Inflammatory macrophage (primary cell): Measurements from ENCODE around the gene YDJC.
"Not testable (repeated sequence)": the region's sequence is repeated elsewhere in the genome, so short reads cannot be mapped to it uniquely, and the experiment has no call there.

Source experiments
- DNase-seq, 2 donors: peaks; one replicate each; pipeline ENCODE4 v3.0.0-alpha.2; 2020 to 2022

The YDJC gene

DNA sequence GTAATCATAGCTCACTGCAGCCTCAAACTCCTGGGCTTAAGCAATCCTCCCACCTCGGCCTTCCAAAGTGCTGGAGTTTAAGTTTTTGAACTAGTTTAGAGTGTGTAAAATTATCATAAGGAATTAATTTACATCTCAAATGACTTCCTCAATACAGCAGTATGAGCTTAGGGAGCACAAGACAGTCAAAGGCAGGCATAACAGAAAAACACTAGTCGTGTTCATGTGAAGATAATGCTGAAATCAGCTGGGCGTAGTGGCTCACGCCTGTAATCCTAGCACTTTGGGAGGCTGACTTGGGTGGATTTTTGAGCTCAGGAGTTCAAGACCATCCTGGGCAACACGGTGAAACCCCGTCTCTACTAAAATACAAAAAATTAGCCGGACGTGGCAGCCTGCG lies 25.8 kb downstream of the YDJC start:
- peak in 1 of 2 donors; percentile 27 for DNase-seq

DNA sequence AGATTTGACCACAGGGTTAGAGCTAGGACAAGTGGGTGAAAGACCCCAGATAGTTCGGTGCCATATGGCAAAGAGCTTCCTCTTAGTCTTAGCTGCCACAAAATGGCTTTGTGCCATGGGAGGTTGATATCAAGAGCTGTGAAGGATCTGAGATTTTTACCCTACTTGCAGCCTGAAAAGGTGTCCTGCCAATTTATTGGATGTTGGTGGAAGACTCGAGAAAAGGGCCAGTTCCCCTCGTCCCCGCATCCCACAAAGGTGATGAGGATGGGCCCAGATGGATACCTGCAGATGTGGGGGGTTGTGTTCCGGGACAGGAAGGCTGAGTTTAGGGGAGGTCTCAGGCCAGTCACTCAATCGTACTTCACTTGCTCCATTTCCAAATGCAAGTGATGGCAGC lies 27.2 kb downstream of the YDJC start:
- no peak for DNase-seq

DNA sequence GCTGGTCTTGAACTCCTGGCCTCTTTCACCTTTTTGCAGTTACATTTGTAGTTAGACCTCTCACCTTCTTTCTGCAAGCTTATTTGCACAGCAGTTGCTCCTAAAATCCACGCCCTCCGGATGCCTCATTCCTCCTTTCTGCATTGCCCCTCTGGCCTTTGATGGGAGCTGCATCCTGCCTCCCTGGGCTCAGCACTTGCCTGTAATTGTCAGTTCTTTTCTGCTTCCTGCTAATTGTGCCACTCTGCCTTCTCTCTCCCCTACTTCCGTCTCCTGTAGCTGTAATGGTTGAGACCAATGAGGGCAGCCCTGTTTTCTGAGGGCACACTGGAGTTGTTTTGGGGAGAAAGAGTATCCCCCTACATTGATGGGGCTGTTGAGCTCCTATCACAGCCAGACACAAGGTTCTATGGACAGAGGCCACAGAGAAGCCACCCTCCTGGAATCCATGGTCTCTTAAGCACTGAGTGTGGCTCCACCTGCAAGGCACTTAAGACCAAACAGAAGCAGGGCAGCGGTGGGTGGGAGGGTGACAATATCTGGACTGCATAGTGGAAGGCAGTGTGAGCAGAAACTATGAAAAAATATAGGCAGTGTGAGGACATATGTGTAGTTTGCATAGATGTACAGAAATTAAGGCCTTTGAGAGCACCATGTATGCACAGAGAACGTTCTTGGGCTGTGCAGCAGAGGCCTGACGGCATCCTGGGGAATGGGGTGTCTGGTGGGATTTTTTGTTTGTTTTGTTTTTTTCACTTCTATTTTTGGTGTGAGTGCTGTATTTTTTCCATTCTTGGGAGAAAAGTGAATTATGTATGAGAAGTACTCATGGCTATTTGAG lies 30.5 kb downstream of the YDJC start:
- no peak for DNase-seq

DNA sequence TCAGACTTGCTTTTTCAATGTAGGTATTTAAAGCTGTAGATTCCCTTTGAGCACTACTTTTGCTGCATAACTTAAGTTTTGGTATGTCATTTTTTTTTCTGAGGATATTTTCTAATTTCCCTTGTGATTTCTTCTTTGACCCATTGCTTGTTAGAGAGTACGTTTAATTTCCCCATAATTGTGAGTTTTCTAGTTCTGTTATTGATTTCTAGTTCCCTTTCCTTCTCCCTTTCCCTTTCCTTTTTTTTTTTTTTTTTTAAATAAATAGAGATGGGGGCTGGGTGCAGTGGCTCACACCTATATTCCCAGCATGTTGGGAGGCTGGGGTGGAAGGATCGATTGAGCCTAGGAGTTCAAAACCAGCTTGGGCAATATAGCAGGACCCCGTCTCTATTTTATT lies 31.5 kb downstream of the YDJC start:
- no peak for DNase-seq

DNA sequence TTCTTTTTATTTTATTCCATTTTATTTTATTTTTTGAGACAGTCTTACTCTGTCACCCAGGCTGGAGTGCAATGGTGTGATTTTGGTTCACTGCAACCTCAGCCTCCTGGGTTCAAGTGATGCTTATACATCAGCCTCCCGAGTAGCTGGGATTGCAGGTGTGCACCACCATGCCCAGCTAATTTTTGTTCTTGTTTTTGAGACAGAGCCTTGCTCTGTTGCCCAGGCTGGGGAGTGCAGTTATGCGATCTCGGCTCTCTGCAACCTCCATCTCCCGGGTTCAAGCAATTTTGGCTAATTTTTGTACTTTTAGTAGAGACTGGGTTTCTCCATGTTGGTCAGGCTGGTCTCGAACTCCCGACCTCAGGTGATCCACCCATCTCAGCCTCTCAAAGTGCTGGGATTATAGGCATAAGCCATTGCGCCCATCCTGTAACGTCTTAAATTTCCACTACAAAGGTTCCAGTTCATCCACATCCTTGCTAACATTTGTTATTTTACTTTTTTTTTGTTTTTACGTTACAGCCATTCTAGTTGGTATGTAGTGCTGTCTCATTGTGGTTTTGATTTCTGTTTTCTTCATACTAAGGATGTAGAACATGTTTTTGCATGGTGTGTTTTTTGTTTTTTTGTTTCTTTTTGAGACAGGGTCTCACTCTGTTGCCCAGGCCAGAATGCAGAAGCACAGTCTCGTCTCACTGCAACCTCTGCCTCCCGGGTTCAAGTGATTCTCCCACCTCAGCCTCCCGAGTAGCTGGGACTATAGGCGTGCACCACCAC lies 33.3 kb downstream of the YDJC start:
- not testable (repeated sequence) for DNase-seq

DNA sequence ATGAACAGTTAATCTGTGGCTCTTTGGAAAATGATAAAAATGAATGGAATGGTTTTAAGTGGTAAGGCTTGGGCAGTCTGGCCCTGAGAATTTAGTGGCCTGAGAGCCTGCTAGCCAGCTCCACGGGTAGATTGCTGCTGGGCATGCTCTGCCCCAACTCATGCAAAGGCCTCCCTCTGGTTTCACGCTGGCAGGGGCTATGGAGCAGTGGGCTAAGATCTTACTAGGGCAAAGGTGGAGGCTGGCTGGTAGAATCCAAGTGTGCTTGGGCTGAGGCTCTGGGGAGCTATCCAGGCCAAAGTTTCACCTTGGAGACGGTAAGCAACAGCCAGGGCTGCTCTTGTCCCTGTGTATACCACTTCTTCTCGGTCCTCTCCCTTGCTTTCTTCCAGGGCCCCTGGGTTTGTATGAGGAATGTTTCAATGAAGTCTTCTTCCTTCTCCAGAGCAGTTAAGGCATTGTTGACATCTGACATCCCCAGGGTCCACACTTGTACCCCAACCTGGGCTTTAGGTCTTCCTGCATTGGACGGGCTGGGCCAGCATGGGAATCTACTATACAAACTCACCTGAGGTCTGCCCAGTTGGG lies 34.9 kb downstream of the YDJC start:
- no peak for DNase-seq

DNA sequence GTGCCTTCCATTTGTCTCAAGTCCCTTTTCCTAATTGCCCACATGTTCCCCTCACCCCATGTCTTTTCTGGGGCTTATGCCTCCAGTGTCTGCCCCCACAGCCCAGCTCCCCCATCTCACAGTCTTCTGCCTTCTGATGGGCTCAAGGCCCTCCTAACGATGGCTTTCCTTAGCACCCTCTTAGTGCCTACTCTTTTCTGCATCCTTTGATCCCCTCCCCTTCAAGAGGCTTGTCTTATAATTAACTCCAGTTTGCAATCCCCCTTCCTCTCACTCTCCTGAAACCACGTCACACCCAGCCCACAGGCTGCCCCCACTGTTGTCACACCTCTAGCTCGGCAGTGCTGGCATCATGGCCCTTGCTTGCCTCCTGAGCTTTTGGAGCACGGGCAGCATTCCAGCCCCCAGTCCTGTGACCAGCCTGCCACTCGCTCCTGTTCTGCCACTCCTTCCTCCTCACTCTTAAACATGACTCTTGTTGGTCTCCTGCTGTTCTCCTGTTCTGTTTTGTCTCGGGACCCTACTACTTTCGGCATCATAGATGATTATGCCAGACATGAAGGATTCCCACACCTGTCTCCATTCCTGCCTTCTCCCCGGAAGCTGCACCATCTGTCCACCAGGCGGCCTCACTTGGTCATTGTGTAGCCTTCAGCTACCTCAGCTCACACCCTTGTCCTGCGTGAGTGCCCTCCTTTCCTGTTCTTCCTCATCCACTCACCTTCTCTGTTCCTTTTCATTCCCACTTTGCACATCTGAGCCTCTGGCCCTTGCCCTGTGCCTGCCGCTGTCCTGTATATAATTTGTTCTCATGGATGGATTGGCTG lies 36.2 kb downstream of the YDJC start:
- no peak for DNase-seq

DNA sequence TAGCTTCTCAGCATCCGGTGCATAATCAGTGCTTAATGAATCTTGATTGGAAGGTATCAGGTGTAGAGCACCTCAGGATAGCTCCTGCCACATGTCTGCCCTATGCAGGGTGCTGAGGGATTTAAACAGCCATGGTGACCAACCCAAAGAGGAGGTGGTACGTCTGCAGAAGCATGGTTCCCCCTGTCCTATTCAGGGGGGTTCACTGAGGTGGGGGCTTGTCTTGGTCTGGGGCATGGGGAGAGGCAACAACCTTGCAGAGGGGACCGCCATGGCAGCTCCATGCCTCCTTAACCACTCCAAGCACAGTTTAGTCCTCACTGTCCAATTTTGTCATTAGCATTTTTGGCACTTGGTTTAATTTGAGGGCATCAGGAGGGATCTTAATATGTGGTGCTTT lies 37.4 kb downstream of the YDJC start:
- DNase-seq = no peak

DNA sequence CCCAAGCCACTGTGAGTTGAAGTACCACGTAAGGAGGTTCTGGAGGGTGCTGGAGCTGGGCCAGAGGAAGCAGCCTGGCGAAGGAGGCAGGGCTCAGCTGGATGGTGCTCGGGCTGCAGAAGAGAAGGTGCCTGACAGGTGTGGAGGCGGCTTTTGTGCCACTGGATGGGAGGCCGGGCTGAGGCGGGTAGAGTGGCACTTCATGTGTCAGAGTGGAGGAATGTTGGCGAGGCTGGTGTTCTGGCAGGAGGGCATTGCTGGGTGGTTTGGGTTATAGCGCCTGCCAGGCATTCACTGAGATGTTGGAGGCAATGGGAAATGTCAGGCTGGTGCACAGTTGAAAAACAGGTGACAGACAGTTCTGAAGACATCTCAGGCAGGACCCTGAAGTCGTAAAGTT lies 38.1 kb downstream of the YDJC start:
- DNase-seq = no peak

DNA sequence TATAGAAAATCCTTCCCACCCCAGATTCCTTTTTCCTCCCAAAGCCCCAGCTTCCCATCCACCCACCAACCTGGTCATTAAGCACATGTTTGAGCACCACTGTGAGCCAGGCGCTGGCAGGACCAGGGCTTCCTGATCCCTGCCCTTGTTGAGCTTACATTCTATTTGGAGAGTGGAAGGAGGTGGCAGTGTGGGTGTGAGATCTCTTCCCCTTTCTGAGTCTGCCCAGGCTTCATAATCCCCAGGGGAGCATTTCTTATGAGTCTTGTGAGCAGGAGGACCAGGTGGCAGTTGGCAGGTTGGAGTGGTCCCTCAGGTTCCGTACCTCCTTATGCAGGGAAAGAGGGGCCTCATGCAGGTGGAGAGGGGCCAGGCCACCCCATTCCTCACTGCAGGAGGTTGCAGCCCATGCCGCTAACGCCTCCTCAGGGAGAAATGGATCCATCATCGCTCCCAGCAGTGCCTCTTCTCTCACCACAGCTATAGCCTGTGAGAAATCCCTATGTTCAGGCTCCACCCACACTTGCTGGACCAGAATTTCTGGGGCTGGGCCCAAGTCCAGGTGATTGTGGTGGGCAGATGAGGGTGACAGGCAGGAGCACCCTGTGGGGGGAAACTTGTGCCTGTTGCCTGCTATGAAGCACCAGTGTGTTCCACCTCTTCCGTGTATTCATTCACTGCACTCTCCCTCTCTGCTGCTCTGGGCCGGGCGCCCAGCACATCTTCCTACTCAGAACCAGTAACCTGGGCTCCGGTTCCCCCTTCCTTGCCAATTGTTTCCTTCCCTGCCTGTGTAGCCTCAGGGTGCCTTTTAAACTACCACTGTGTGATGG lies 38.8 kb downstream of the YDJC start:
- peak in 1 of 2 donors; percentile 36 for DNase-seq

DNA sequence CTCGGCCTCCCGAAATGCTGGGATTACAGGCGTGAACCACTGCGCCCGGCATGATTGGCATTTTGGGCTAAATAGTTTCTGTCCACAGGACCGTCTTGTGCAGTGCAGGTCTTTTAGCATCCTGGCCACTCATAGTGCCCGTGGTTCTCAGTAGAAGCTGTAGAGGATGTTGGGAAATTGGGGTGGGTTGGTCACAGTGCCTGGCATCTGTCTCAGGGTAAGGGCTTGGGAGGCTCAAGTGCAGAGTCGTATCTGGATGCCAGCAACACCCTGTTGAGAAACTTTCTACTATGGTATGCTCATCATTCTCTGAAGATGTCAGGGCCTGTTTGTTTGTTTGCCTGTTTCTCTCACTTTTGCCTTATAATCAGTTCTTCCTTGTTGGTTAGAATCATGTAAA lies 40.4 kb downstream of the YDJC start:
- DNase-seq = peak in 1 of 2 donors; percentile 43

DNA sequence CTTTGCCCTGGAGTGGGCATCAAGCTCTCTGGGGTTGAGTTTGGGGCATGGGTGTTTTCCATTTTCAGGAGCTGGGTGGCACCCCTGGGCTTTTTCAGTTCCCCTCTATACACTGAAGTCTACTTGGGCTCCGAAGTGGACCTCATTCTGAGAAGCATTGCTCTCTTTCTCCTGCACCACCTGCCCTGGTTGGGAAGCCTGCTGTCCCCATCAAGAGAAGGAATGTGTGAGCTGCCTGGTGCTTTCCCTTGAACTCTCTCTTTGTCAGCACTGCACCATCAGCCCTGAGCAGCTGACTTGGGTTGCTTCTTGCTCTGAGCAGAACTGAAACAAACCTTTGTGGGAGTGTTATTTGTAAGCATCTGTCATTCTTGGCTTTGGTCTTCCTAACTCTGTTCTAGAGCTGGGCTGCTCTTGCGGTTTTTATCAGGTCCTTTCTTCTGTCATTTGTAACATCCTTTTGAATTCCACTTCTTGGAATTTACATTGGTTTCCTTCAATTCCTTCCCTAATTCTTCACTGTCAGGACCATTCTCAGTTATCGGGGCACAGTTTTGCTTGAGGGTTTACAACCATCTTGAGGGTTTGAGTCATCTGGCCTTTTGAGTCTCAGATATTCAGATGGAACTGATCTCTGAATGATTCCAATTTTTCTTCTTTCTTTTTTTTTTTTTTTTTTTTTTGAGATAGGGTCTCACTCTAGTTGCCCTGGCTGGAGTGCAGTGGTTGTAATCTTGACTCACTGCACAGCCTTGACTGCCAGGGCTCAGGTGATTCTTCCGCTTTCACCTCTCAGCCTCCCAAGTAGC lies 41.8 kb downstream of the YDJC start:
- DNase-seq = peak; percentile 68 to 76

DNA sequence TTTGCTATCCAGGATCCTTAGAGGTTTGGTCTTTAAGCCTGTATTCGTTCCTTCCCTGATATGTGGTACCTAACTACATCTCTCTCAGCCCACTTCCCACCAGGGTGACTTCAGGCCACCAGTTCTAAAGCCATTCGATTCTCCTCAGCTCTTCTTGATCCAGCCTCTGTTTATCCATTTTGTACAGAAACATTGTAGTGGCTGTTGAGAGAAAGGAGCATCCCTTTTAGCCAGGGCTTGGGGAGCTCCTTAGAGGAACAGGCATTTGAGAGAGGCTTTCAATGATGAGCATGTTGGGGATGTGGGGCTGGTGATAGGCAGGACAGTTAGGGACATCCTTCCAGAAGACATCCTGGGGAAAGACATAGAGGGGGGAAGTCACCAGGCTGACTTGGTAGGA lies 44.4 kb downstream of the YDJC start:
- DNase-seq = no peak

DNA sequence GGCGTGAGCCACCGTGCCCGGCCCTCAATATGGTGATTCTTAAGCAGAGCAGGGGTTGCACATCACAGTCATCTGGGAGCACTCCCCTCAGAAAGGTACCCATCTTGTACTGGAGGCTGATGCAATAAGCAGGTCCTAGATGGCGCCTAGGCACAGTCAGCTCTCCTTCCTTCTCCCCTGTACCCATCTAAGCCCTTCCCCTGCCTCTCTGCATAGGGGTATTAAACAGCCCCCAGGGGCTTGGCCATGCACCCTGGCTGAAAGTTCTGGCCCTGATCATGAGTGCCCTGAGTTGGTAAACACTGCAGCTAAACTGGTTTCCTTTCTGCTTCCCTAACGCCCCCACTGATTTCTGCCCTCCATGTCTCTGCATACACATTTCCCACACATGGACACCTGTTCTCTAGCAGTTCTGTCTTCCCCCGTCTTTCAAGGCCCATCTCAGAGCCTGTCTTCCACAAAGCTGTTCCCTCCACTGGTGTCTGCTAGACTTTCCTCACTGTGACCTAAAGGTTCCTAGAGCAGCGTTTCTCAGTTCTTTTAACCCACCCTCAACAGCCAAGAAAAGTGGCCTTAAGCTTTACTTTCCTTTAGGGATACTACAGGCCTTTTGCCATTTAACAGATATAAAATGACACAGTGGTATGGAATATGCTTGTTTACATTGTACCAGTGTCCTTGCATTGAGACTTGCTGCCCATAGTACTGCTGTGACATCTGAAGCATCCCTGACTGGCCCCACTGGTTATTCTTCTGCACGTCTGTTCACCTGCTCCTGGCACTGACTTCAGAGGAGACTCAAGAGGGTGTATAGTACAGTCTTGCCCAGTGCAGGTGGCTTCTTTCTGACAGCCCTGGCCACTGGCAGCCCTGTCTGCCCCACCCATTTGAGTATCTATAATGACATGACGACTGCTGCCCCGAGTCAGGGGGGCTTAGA lies 46.8 kb downstream of the YDJC start:
- DNase-seq = no peak

DNA sequence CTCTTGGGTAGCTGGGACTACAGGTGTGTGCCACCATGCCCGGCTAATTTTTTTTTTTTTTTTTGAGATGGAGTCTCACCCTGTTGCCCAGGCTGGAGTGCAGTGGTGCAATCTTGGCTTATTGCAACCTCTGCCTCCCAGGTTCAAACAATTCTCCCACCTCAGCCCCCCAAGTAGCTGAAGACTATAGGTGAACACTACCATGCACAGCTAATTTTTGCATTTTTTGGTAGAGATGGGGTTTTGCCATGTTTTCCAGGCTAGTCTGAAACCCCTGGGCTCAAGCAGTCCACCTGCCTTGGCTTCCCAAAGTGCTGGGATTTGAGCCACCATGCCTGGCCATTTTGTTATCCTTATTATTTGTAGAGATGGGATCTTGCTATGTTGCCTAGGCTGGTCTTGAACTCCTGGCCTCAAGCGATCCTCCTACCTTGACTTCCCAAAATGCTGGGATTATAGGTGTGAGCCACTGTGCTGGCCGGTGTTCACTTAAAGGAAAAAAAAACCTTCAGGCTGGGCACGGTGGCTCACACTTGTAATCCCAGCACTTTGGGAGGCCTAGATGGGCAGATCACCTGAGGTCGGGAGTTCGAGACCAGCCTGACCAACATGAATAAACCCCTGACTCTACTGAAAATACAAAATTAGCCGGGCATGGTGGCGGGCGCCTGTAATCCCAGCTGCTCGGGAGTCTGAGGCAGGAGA lies 48.7 kb downstream of the YDJC start:
- not testable (repeated sequence) for DNase-seq

DNA sequence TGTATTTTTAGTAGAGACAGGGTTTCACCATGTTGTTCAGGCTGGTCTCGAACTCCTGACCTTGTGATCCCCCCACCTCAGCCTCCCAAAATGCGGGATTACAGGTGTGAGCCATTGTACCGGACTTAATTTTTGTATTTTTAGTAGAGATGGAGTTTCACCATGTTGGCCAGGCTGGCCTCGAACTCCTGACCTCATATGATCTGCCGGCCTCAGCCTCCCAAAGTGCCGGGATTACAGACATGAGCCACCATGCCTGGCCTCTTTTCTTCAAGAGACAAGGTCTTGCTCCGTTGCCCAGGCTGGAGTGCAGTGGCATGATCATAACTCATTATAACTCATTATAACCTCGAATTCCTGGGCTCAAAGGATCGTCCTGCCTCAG lies 49.2 kb downstream of the YDJC start:
- DNase-seq = not testable (repeated sequence)

DNA sequence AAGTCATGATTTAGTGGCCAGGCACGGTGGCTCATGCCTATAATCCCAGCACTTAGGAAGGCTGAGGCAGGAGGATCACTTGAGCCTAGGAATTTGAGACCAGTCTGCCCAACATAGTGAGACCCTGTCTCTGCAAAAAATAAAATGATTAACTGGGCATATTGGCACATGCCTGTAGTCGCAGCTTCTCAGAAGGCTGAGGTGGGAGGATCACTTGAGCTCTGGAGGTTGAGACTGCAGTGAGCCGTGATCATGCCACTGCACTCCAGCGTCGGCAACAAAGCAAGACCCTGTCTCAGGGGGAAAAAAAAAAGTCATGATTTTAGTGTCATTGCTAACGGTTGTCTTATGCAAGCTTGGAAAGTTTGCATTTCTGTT lies 50.4 kb downstream of the YDJC start:
- DNase-seq = no peak
